GM20000 (cell line): ENCODE results near the gene KHK.
"Not testable (repeated sequence)": the region's sequence is repeated elsewhere in the genome, so short reads cannot be mapped to it uniquely, and the experiment has no call there.

Source experiments
- DNase-seq: peaks from one replicate; pipeline ENCODE4 v3.0.0; 2012; ENCODE audit warnings: low spot score
- CTCF ChIP-seq: IDR thresholded peaks from 2 replicates; pipeline ENCODE4 v1.5.1; 2012; ENCODE audit warnings: mild to moderate bottlenecking, control low read depth; ENCODE audit errors: extremely low read depth, missing control alignments

KHK gene

GRCh38 chr2:27071990-27072830, 14.4 kb upstream of the KHK start:
- peak; percentile 60 for DNase-seq
- no peak for TF ChIP-seq CTCF

DNA sequence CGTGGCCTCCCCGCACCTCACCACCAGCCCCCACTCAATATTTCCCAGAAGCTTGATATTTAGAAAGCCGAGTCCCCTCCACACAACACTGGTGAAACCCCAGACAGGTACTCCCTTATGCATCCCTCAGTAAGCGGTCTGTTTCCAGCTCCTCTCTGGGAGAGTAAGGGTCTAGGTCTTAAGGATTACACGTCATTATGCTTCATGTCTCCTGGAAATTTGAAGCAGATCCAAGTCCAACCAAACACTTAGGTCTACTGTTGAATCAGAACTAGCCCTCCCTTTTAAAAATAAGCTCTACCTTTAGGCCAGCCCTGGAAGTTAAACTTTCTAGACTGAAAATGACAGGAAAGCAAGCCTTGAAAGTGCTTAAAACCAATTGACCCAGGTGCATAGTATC, 13.7 kb upstream of the KHK start:
- no peak for DNase-seq
- TF ChIP-seq CTCF = no peak

DNA sequence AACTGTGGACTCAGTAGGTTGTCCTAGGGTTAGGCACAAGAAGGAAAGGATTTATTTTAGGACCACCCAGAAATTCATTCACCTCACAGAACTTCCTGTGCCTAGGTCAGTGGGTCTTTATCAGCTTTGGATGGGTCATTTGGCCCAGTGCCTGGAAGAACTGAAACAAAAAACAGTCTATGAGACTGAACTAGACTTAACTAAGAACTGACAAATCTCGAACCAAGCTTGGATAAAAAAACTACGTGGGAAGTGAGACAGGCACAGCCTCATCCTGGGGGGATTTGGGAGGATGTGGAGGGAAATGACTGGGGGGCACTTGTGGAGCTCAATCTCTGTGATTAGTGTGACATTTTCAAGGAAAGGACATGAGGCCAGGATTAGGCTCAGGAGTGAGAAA, 12.8 kb upstream of the KHK start:
- DNase-seq = no peak
- no peak for TF ChIP-seq CTCF

- DNase-seq = no peak
- no peak for TF ChIP-seq CTCF
Observed at GRCh38 chr2:27074738-27075565, 11.6 kb upstream of the KHK start.

DNA sequence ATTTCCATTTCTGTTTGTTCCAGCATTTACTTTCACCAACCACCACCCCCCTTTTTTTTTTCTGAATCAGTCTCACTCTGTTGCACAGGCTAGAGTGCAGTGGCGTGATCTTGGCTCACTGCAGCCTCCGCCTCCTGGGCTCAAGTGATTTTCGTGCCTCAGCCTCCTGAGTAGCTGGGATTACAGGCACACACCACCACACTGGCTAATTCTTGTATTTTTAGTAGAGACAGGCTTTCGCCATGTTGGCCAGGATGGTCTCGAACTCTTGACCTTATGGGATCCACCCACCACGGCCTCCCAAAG, 11.1 kb upstream of the KHK start:
- DNase-seq = not testable (repeated sequence)

DNA sequence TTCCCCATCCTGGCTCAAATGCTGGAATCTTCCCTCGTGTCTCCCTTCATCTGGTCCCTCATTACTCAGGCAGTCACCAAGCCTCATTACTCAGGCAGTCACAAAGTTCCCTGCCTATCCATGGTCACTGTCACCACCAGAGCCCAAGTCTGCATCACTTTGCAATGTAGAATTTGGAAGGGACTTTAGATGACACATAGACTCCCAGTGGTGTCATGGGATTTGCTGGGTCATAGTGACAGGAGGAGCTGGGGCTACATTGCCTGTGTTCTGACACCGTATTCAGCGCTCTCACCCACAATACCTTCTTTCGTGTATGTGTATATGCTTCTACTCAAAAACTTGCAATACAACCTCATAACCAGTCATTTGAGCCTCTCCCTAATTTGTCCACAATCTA, 10.2 kb upstream of the KHK start:
- DNase-seq = no peak
- TF ChIP-seq CTCF = no peak

GRCh38 chr2:27077231-27077630, 9.3 kb upstream of the KHK start:
- TF ChIP-seq CTCF = no peak

More at GRCh38 chr2:27077231-27077630, 9.3 kb upstream of the KHK start:
- no peak for DNase-seq
